Endothelial cell (in vitro differentiated cells): ENCODE data around the gene APOL5. TPM values are rescaled to one million over a fixed set of nuclear protein-coding genes. Genes with fewer than 3 reads are reported as not detected.

Source experiments
- DNase-seq: peaks from one replicate; pipeline ENCODE4 v3.0.0; 2021; ENCODE audit warnings: low spot score
- H3K27ac Mint-ChIP-seq: one replicate; pipeline ENCODE4 v1.8.0; 2021; ENCODE audit warnings: mixed read lengths, inconsistent platforms; ENCODE audit not compliant: unreplicated experiment
- H3K27me3 Mint-ChIP-seq: one replicate; pipeline ENCODE4 v1.8.0; 2021; ENCODE audit warnings: mild to moderate bottlenecking, moderate library complexity, mixed read lengths, inconsistent platforms; ENCODE audit not compliant: unreplicated experiment
- H3K36me3 Mint-ChIP-seq: one replicate; pipeline ENCODE4 v1.8.0; 2021; ENCODE audit warnings: mild to moderate bottlenecking, low read depth, mixed read lengths, inconsistent platforms; ENCODE audit not compliant: unreplicated experiment
- H3K4me1 Mint-ChIP-seq: one replicate; pipeline ENCODE4 v1.8.0; 2021; ENCODE audit warnings: mild to moderate bottlenecking, mixed read lengths, inconsistent platforms; ENCODE audit not compliant: unreplicated experiment
- H3K4me3 Mint-ChIP-seq: one replicate; pipeline ENCODE4 v1.8.0; 2021; ENCODE audit warnings: mild to moderate bottlenecking, mixed read lengths, inconsistent platforms; ENCODE audit not compliant: unreplicated experiment
- H3K9me3 Mint-ChIP-seq: one replicate; pipeline ENCODE4 v1.8.0; 2021; ENCODE audit warnings: mixed read lengths, inconsistent platforms; ENCODE audit not compliant: unreplicated experiment
- CTCF ChIP-seq: fragments of 200-600 bp; sonication (generic); IDR thresholded peaks from one replicate; pipeline ENCODE4 v1.5.0; 2021; ENCODE audit warnings: antibody characterized with exemption; ENCODE audit not compliant: unreplicated experiment
- total RNA-seq: library from RNA; stranded (reverse); fragmentation: NEBNext Ultra II Directional; extraction: Animal tissue kit (Norgen Biotek cat#: 25700); gene quantifications from one replicate; pipeline ENCODE4 v1.2.1, GENCODE V29; 2021; ENCODE audit not compliant: unreplicated experiment

APOL5 gene
- total RNA-seq, 1 donor from 2014 or later: not detected

DNA sequence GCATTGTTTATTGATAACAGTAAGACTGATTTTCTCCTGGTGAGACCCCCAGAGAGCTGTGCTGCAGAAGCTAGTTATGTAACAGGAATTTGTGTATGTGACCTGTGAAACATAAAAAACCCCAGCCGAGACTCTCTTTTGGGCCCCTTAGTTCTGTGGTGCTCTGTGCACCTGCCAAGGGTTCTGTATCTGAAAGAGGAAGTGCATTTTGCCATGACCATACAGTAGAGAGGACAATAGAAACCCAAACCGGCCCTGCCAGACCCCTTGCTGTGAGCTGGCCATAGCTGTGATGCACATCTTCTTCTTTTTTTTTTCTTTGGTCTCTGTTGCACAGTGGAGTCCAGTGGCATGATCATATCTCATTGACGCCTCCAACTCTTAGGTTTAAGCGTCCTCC, 31.4 kb upstream of the APOL5 start:
- H3K9me3 Mint-ChIP-seq: no peaks in the 10 kb centered on the region

DNA sequence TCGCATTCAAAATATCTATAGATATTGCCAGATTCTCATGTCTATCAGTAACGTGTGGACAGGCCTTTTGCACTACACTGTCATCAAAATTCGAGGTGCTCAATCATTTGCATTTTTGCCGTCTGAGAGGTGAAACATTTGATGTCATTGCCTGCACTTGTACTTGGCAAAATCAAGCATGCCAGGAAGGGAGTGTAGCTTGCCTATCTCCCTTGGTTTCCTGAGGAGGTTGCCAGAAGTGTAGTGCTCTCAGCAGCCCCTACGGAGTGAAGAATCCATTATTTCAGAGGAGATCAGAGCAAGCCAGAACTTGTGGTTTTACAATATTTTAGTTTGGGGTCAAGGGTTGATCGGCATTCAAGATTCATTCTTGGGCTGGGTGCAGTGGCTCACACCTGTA, 30.2 kb upstream of the APOL5 start:
- Mint-ChIP-seq H3K27me3 (peaks cover 3% of the 10 kb centered on the region), H3K36me3 (peaks cover 3% of the 10 kb centered on the region), H3K9me3 (no peaks in the 10 kb centered on the region), H3K4me1 (peaks cover 7% of the 10 kb centered on the region), H3K4me3 (no peak overlapping the region), H3K27ac (no peak overlapping the region)
- no peak for DNase-seq
- no peak for TF ChIP-seq CTCF

More for the DNA sequence above, 31.4 kb upstream of the APOL5 start:
- Mint-ChIP-seq H3K36me3 (peaks cover 3% of the 10 kb centered on the region), H3K27ac (no peak overlapping the region), H3K4me1 (peaks cover 7% of the 10 kb centered on the region), H3K4me3 (no peak overlapping the region), H3K27me3 (peaks cover 3% of the 10 kb centered on the region)
- no peak for DNase-seq
- TF ChIP-seq CTCF: no peak

- Mint-ChIP-seq H3K27me3 (peaks cover 3% of the 10 kb centered on the region), H3K4me1 (peaks cover 7% of the 10 kb centered on the region), H3K27ac (no peak overlapping the region), H3K4me3 (peak overlapping the region; percentile 47), H3K36me3 (no peaks in the 10 kb centered on the region), H3K9me3 (no peaks in the 10 kb centered on the region)
- no peak for TF ChIP-seq CTCF
- DNase-seq: no peak
These were observed 28.6 kb upstream of the APOL5 start for GRCh38 chr22:35688913-35689675.

DNA sequence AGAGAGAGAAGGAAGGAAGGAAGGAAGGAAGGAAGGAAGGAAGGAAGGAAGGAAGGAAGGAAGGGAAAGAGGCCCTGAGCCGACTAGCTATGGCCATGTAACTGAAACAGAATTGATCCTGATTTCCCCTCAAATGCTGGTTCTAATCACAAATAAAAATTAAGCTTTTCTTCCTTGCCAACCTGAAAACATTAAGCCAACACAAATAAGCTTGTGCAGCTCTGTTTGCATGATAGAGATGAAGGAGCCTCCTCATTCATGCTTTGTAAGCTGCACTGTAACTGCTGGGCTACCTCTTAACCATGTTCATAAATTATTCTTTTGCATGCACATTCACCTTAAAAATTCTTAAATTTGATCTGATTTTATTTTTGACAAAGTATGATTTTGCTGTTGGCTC, 27.7 kb upstream of the APOL5 start:
- Mint-ChIP-seq H3K27me3 (peaks cover 3% of the 10 kb centered on the region), H3K36me3 (no peaks in the 10 kb centered on the region), H3K27ac (no peak overlapping the region), H3K4me1 (peaks cover 7% of the 10 kb centered on the region), H3K9me3 (no peaks in the 10 kb centered on the region), H3K4me3 (no peak overlapping the region)
- no peak for DNase-seq
- TF ChIP-seq CTCF: no peak

DNA sequence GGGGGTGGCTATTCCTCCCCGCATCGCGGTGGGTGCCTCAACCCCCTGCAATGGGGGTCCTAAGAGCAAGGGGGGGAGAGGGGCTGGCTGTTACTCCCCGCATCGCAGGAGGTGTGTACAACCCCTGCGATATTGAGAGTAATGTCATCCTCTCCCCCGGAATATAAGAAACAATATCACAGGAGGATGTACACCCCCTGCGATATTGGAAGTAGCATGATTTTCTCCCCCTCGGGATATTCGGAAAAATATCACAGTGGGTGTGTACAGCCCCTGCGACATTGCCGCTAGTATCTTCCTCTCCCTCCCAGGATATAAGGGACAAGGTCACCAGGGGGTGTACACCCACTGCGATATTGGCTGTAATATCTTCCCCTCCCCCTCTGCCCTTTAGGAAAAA, 22.5 kb upstream of the APOL5 start:
- no peak for TF ChIP-seq CTCF
- no peak for DNase-seq
- Mint-ChIP-seq H3K27me3 (no peaks in the 10 kb centered on the region), H3K9me3 (no peaks in the 10 kb centered on the region), H3K27ac (no peak overlapping the region), H3K4me3 (no peak overlapping the region), H3K36me3 (no peaks in the 10 kb centered on the region), H3K4me1 (peaks cover 2% of the 10 kb centered on the region)
